ENCODE data around the gene PAXX. TPM values are rescaled to one million over a fixed set of nuclear protein-coding genes. Genes with fewer than 3 reads are reported as not detected.
"Not testable (repeated sequence)": the region's sequence is repeated elsewhere in the genome, so short reads cannot be mapped to it uniquely, and the experiment has no call there.

Gene PAXX
- total RNA-seq, 4 donors from 2014 or later = 22.0 to 37.0 (median 31.6) TPM

DNA sequence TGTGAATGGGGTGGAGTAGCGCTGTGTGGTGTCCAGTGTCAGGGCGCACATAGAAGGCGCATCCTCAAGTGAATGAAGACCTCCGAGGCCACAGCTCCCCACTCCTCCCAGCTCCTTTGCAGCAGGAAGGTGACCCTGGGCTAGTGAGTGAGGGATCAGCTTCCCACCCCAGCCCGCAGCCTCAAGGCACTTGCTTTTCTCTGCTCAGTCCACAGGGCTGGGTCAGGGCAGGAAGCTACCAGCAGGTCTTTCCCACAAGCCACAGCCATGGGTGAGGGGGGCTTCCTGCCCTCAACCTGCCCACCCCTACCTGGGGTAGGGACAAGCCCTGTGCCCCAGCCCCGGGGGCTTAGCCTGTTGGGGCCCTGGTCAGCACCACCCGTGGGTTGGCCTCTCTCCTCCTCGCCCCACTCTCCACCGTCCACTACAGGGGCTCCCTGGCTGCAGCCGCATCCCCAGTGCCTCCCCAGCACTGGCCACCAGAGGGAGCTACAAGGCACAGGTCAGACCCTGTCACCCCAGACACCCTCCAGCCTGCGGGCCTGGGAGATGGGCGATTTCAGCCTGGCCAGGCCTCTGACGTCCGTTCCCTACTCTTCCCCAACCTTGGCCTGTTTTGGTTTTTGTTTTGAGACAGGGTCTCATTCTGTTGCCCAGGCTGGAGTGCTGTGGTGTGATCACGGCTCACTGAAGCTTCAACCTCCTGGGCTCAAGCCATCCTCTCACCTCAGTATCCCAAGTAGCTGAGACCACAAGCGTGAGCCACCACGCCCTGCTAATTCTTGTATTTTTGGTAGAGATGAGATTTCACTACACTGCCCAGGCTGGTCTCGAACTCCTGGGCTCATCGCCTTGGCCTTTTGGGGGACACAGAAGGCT is 37.1 kb downstream of the PAXX start:
- DNase-seq (ENCODE audit: low spot score) (peak; percentile 74), ATAC-seq (ENCODE audit: low FRiP score) (peak; percentile 74)
- TF ChIP-seq, protein P1, sequence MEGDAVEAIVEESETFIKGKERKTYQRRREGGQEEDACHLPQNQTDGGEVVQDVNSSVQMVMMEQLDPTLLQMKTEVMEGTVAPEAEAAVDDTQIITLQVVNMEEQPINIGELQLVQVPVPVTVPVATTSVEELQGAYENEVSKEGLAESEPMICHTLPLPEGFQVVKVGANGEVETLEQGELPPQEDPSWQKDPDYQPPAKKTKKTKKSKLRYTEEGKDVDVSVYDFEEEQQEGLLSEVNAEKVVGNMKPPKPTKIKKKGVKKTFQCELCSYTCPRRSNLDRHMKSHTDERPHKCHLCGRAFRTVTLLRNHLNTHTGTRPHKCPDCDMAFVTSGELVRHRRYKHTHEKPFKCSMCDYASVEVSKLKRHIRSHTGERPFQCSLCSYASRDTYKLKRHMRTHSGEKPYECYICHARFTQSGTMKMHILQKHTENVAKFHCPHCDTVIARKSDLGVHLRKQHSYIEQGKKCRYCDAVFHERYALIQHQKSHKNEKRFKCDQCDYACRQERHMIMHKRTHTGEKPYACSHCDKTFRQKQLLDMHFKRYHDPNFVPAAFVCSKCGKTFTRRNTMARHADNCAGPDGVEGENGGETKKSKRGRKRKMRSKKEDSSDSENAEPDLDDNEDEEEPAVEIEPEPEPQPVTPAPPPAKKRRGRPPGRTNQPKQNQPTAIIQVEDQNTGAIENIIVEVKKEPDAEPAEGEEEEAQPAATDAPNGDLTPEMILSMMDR (IDR thresholded peaks at IDR 0.05) = peak in 1 of 3 donors; percentile 61

DNA sequence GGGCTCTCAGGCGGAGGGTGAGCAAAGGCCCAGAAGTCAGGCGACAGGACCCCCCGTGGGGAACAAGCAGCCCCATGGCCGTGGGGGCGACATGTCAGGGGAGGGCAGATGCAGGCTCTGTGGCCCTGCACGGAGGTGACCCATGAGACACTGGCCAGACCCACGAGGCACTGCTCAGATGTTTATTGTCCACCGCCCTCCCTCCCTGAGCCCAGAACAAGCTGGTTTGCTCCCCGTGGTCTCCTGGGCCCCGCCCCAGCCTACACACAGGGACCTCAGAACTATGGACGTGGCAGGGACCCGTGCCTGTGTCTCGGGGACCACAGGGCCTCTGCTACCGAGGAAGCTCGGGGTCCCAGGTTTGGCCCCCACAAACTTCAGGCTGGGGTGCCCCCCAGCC is 37.8 kb downstream of the PAXX start:
- DNase-seq (ENCODE audit: low spot score) = no peak
- TF ChIP-seq, protein P1 (IDR thresholded peaks at IDR 0.05) = no peak
- no peak for ATAC-seq (ENCODE audit: low FRiP score)

GRCh38 chr9:137030538-137031527 is 38.6 kb downstream of the PAXX start:
- DNase-seq (ENCODE audit: low spot score) = no peak
- no peak for ATAC-seq (ENCODE audit: low FRiP score)
- TF ChIP-seq, protein P1 (IDR thresholded peaks at IDR 0.05) = no peak

DNA sequence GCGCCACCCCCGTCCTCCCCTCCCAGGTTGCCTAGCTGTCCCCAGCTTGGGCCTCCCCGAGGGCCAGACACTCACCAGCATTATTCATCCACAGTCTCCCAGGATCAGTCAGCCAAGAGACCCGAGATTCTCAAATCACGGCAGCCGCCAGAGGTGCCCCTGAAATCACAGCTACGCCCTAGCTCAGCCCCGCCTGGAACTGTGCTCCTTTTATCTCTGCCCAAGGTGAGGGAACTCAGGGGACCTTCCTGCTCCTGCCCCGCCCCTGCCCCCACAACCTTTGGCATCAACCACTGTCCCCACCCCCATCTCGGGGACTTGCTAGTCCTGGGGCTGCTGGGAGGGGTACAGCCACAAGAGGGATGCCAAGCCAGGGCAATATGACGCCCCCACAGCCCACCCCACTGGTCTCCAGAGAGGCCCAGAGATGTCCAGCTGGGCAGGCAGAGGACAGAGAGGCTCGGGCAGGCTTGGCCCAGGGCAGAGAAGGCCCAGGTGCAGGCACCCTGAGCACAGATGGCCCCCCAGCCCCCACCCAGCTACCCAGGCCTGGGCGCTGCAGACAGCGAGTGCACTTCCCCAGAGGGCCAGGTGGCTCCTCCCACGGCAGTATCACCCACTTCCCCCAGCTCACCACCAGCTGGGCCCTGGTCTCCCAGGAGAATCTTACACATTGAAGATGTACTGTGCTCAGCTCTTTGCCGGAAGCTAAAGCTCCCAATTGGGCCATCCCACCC is 39.9 kb downstream of the PAXX start, which contains the start of gene FUT7:
Gene FUT7, minus strand, starts transcription at position 185 of the 737 bp plus-strand sequence. Its CDS starts 97 bp downstream, at position 88.
- DNase-seq (ENCODE audit: low spot score) = no peak
- no peak for ATAC-seq (ENCODE audit: low FRiP score)
- TF ChIP-seq, protein P1 (IDR thresholded peaks at IDR 0.05) = no peak

GRCh38 chr9:137032858-137033257 is 40.6 kb downstream of the PAXX start:
- no peak for ATAC-seq (ENCODE audit: low FRiP score)
- TF ChIP-seq, protein P1 (IDR thresholded peaks at IDR 0.05) = no peak
- no peak for DNase-seq (ENCODE audit: low spot score)

DNA sequence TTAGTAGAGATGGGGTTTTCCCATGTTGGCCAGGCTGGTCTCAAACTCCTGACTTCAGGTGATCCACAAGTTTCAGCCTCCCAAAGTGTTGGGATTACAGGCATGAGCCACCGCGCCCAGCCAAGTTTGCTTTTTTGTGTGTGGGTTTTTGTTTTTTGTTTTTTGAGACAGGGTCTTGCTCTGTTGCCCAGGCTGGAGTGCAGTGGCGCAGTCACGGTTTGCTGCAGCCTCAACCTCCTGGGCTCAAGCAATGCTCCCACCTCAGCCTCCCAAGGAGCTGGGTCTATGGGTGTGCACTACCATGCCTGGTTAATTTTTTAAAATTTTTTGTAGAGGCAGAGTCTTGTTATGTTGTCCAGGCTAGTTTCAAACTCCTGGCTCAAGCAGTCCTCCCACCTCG is 41.3 kb downstream of the PAXX start:
- not testable (repeated sequence) for DNase-seq (ENCODE audit: low spot score); ATAC-seq (ENCODE audit: low FRiP score)
